ENCODE results near the gene ZBTB46.

ZBTB46 gene

GRCh38 chr20:63744158-63744557, 86.9 kb downstream of the ZBTB46 start:
- DNase-seq, result no peak

GRCh38 chr20:63743210-63743970, 87.7 kb downstream of the ZBTB46 start:
- DNase-seq, result peak; percentile 52

- DNase-seq, result peak; percentile 43
Observed at GRCh38 chr20:63742381-63743024, 88.6 kb downstream of the ZBTB46 start.

GRCh38 chr20:63741676-63742380, 89.2 kb downstream of the ZBTB46 start:
- DNase-seq, result peak; percentile 43

- DNase-seq, result no peak
Observed at GRCh38 chr20:63741354-63741675, 89.7 kb downstream of the ZBTB46 start.

GRCh38 chr20:63740627-63741353, 90.3 kb downstream of the ZBTB46 start:
- DNase-seq, result peak; percentile 100

- DNase-seq, result peak; percentile 91
Observed at GRCh38 chr20:63740070-63740626, 90.9 kb downstream of the ZBTB46 start.

GRCh38 chr20:63739130-63740069, 91.7 kb downstream of the ZBTB46 start, which contains the start of gene SLC2A4RG:
SLC2A4RG (plus strand) TSS chr20:63739776; CDS start chr20:63739913, 137 bp downstream.
- peak; percentile 100 for DNase-seq

GRCh38 chr20:63738687-63739129, 92.4 kb downstream of the ZBTB46 start:
- peak; percentile 83 for DNase-seq

- DNase-seq, result peak; percentile 63
Observed at GRCh38 chr20:63737945-63738686, 92.9 kb downstream of the ZBTB46 start.

GRCh38 chr20:63737695-63737944, 93.4 kb downstream of the ZBTB46 start:
- DNase-seq, result no peak

GRCh38 chr20:63736893-63737694, 94.0 kb downstream of the ZBTB46 start:
- peak; percentile 77 for DNase-seq

- peak; percentile 81 for DNase-seq
Observed at GRCh38 chr20:63735859-63736718, 95.0 kb downstream of the ZBTB46 start, which contains the start of gene LIME1. LIME1 (plus strand) TSS chr20:63736664; CDS start chr20:63737550, 886 bp downstream.

- peak; percentile 58 for DNase-seq
Observed at GRCh38 chr20:63734946-63735858, 95.9 kb downstream of the ZBTB46 start.

- DNase-seq, result peak; percentile 33
Observed at GRCh38 chr20:63734111-63734945, 96.7 kb downstream of the ZBTB46 start.

- DNase-seq, result no peak
Observed at GRCh38 chr20:63733579-63734081, 97.4 kb downstream of the ZBTB46 start.

GRCh38 chr20:63733117-63733516, 97.9 kb downstream of the ZBTB46 start:
- no peak for DNase-seq
